NB4 (cell line): ENCODE data around the gene PTPRK.

Source experiments
- POLR2A ChIP-seq: IDR thresholded peaks from 2 replicates; pipeline ENCODE4 v1.6.1; 2011; ENCODE audit warnings: mild to moderate bottlenecking; ENCODE audit not compliant: insufficient read length; ENCODE audit errors: extremely low read depth
- TF ChIP-seq, protein P1 (sequence below): IDR thresholded peaks from one replicate; pipeline ENCODE4 v1.5.1; 2012; ENCODE audit warnings: low read depth, low read length

DNA sequence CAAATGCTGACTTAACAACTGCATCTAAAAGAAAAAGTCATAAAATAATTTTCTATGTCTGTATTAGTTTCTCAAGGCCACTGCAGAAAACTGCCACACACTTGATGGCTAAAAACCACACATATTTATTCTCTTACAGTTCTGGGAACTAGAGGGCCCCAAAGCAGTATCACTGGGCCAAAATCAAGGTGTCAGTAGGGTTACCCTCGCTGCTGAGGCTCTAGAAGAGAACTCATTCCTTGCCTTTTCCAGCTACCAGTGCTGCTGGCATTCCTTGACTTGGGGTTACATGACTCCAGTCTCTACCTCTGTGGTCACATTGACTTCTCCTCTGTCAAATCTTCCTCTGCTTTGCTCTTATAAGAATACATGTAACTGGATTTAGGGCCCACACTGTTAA lies 494.9 kb downstream of the PTPRK start:
- TF ChIP-seq, protein P1, sequence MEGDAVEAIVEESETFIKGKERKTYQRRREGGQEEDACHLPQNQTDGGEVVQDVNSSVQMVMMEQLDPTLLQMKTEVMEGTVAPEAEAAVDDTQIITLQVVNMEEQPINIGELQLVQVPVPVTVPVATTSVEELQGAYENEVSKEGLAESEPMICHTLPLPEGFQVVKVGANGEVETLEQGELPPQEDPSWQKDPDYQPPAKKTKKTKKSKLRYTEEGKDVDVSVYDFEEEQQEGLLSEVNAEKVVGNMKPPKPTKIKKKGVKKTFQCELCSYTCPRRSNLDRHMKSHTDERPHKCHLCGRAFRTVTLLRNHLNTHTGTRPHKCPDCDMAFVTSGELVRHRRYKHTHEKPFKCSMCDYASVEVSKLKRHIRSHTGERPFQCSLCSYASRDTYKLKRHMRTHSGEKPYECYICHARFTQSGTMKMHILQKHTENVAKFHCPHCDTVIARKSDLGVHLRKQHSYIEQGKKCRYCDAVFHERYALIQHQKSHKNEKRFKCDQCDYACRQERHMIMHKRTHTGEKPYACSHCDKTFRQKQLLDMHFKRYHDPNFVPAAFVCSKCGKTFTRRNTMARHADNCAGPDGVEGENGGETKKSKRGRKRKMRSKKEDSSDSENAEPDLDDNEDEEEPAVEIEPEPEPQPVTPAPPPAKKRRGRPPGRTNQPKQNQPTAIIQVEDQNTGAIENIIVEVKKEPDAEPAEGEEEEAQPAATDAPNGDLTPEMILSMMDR = no peak
- no peak for TF ChIP-seq POLR2A
